NB4 (cell line): ENCODE data around the gene DNAJB4.

Experiments
- CTCF ChIP-seq: IDR thresholded peaks from one replicate; pipeline ENCODE4 v1.5.1; 2012; ENCODE audit warnings: low read depth, low read length
- POLR2A ChIP-seq: IDR thresholded peaks from 2 replicates; pipeline ENCODE4 v1.6.1; 2011; ENCODE audit warnings: mild to moderate bottlenecking; ENCODE audit not compliant: insufficient read length; ENCODE audit errors: extremely low read depth

GRCh38 chr1:78061825-78062523 is 57.2 kb downstream of the DNAJB4 start:
- no peak for TF ChIP-seq CTCF
- no peak for TF ChIP-seq POLR2A
